Coronary artery (tissue), 2 donors: Measurements from ENCODE around the gene ZSCAN21.
"Not testable (repeated sequence)": the region's sequence is repeated elsewhere in the genome, so short reads cannot be mapped to it uniquely, and the experiment has no call there.

ENCODE experiments used
- DNase-seq: peaks from one replicate; pipeline ENCODE4 v3.0.0-alpha.2; 2017; ENCODE audit warnings: low spot score
- H3K27ac ChIP-seq, 2 donors: fragments of 200-600 bp; sonication (generic); one replicate each; pipeline ENCODE4 v1.5.1; 2016 to 2019
- H3K4me3 ChIP-seq: fragments of 200-600 bp; sonication (generic); 2 replicates; pipeline ENCODE4 v1.5.1; 2016; ENCODE audit warnings: mild to moderate bottlenecking, moderate library complexity
- CTCF ChIP-seq: fragments of 200-600 bp; sonication (generic); IDR thresholded peaks from one replicate; pipeline ENCODE4 v1.5.1; 2019; ENCODE audit warnings: antibody characterized with exemption

ZSCAN21 gene

DNA sequence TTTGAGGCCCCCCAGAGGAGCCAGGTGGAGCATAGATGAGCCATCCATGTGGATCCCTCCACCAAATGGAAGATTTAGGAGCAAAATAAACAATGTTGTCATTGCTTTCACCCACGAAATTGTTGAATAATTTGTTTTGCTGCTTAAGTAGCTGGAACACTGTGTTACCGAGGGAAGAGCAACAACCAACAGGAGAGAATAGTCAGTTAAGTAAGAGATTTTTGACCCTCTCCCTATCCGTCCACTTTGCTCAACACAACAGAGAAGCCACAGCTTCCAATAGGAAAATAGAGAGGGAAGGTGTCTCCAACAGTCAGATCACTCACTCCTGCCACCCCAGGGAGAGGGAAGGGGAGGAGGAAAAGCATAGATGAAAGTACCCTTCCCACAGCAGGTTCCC, 38.1 kb upstream of the ZSCAN21 start:
- DNase-seq = no peak
- Histone ChIP-seq H3K4me3 (no peak overlapping the region), H3K27ac (no peak overlapping the region)
- TF ChIP-seq CTCF = no peak

GRCh38 chr7:100012385-100013327, 36.9 kb upstream of the ZSCAN21 start:
- DNase-seq, H3K27ac ChIP-seq, H3K4me3 ChIP-seq: not testable (repeated sequence)

DNA sequence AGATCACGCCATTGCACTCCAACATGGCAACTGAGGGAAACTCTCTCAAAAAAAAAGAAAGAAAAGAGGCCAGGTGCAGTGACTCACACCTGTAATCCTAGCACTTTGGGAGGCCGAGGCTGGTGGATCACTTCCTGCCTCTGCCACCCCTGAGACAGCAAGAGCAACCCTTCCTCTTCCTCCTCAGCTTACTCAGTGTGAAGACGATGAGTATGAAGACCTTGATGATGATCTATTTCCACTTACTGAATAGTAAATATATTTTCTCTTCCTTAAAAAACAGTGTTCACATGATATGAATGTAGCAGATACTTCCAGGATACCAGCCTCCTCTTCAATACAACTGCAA, 36.3 kb upstream of the ZSCAN21 start:
- DNase-seq = no peak
- TF ChIP-seq CTCF = no peak
- Histone ChIP-seq H3K4me3 (no peak overlapping the region), H3K27ac (no peak overlapping the region)

- peak; percentile 92 for DNase-seq
- Histone ChIP-seq H3K4me3 (peak within 1 kb of the TSS; percentile 93), H3K27ac (peak within 1 kb of the TSS; percentile 96 to 97)
- no peak for TF ChIP-seq CTCF
These were observed 34.1 kb upstream of the ZSCAN21 start, which contains the start of gene ZKSCAN1 for GRCh38 chr7:100015232-100016214. ZKSCAN1 (plus strand) TSS chr7:100015596; CDS start chr7:100023507, 7,911 bp downstream.

DNA sequence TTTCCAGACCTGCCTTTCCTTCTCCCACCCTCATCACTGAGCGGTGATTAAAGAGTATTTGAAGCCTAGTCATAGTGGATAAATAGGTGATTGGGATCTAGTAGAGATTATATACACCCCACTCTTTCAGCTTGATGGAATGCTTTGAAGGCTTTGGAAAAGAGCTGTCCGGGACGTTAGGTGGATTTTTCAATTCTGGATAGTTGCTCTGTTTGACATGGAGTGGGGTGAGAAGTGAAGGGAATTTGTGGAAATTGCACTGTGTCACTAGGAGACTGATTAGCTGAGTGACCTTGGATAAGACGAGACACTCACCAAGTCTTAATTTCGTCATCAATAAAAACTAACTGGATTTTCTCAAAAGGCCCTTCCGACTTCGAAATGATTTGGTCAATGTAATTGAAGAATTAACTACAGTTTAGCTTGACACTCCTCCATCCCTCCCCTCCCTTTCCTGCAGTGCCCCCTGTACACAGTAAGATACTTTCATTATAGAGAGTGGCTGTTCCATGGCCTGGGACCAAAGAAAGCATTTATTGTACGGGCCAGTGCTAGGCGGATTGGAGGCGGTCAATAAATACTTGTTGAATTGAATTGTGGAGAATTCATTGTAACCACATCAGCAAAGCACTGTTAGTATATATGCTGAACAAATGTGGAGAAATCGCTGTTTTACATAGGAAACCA, 33.2 kb upstream of the ZSCAN21 start:
- peak overlapping the region; percentile 93 for H3K4me3 ChIP-seq
- TF ChIP-seq CTCF = no peak
- DNase-seq = no peak
- peak overlapping the region; percentile 96 to 97 for H3K27ac ChIP-seq

DNA sequence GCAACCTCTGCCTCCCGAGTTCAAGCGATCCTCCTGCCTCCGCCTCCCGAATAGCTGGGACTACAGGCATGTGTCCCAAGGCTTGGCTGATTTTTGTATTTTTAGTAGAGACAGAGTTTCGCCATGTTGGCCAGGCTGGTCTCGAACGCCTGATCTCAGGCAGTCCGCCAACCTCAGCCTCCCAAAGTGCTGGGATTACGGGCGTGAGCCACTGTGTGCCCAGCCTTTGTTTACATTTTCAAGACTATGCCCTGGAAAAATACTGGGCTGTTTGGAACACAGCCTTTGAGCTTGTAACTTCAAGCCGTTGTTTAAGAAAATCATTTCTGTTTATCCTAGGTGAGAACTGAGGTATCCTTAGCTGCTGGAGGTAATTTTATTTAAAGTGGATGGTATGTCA, 32.3 kb upstream of the ZSCAN21 start:
- Histone ChIP-seq H3K27ac (no peak overlapping the region), H3K4me3 (peak overlapping the region; percentile 43)
- no peak for TF ChIP-seq CTCF
- DNase-seq = no peak

GRCh38 chr7:100017875-100018274, 31.7 kb upstream of the ZSCAN21 start:
- no peak for DNase-seq
- Histone ChIP-seq H3K4me3 (no peak overlapping the region), H3K27ac (no peak overlapping the region)
- no peak for TF ChIP-seq CTCF
